ENCODE results near the gene FNDC7.

Gene FNDC7

DNA sequence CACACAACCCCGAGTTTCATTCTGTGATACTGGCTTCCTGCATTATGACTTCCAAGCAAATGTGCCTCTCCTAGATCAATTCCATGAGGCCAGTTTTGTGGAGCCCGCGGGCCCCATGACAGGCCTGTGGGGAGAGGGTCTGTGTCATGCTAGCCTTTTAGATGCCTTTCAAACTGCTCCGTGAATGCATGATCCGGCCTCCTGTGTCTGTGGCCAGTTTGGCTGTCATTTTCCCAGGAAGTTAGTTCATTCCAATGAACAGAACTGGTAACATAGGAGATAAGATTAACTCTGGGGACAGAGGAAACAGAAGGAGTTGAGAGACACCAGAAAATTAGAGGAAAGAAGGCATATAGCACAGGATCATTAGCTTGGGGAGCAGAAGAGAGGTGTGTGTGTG is 3.2 kb downstream of the FNDC7 start:
- no peak for TF ChIP-seq FOXM1 (IDR thresholded peaks at IDR 0.05; ENCODE audit: borderline replicate concordance)
- DNase-seq (ENCODE audit: extremely low spot score) = no peak
- ChIA-PET POLR2A (interaction anchor here (2.1 kb wide), 1 partner anchor 24 kb away, joined by 9 read pairs; the partner anchor contains the start of gene PRPF38B), CTCF (no interaction called here)

DNA sequence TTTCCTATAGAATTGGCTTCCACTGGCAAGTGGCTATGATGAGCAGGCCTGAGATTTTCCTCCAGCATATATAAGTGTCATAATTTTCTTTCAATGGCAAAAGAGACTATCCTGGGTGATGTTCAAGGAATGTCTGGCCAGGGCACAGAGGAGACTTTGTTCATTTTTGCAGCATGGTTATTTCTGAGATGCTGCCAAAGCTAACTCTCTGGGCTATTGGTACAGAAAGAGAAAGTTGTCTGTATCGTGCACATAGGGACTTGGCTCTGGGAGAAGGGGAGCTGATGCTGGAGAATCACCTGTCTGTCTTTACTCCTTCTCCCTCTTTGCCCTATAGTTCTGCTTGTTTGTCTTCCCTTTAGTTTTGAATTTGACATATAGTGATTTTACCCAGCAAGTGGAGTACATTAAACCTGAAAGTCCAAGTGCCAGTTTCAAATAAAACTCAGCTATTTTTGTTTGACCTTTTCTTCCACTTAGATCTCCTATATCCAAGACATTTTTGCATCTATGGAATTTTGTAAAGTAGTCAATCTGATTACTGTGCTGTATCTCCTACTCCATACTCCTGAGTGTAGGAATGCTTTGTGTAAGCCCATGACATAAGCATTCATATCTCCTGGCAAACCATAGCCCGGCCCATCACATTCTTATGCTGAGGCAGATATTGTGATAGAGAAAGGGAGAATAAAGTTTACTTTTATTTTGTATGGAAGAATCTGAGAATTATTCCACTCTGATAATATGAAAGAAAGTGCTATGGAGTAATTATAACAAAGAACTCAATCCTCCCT is 3.9 kb downstream of the FNDC7 start:
- no peak for DNase-seq (ENCODE audit: extremely low spot score)
- TF ChIP-seq TARDBP (IDR thresholded peaks at IDR 0.05) (no peak), SUZ12 (IDR thresholded peaks at IDR 0.05) (no peak), BHLHE40 (IDR thresholded peaks at IDR 0.05; ENCODE audit: borderline replicate concordance) (no peak)
- CTCF ChIA-PET = no interaction called here
- POLR2A ChIA-PET = interaction anchor here (2.1 kb wide), 1 partner anchor 25 kb away, joined by 9 read pairs; the partner anchor contains the start of gene PRPF38B

DNA sequence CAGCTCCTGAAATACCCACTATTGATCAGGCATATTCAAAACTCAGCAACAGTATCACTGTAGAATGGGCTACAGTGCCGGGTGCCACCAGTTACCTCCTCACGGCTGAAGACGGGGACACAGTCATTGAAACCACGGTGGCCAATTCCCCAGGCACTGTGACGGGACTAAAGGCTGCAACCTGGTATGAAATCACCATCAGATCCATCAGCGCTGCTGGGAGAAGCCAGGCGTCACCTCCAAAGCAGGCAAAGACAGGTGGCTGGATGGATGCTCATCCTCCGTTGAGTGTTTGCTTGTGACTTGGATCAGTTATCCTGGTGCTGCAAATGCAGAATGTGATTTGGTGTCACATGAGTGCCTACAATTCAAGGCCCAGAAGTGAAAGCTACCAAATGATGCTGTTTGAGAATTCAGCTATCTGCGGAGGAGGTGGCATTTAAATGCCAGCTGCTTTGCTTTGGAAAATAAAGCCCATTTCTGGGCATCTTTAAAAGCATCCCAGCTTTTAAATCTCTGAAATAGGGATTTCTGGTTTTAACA is 5.1 kb downstream of the FNDC7 start:
- no peak for DNase-seq (ENCODE audit: extremely low spot score)
- ChIA-PET CTCF (interaction anchor here (0.6 kb wide), 1 partner anchor 365 kb away, joined by 3 read pairs; no protein-coding TSS in a partner anchor), POLR2A (interaction anchor here (2.1 kb wide), 1 partner anchor 26 kb away, joined by 9 read pairs; the partner anchor contains the start of gene PRPF38B)
- TF ChIP-seq NFRKB (IDR thresholded peaks at IDR 0.05) = no peak

DNA sequence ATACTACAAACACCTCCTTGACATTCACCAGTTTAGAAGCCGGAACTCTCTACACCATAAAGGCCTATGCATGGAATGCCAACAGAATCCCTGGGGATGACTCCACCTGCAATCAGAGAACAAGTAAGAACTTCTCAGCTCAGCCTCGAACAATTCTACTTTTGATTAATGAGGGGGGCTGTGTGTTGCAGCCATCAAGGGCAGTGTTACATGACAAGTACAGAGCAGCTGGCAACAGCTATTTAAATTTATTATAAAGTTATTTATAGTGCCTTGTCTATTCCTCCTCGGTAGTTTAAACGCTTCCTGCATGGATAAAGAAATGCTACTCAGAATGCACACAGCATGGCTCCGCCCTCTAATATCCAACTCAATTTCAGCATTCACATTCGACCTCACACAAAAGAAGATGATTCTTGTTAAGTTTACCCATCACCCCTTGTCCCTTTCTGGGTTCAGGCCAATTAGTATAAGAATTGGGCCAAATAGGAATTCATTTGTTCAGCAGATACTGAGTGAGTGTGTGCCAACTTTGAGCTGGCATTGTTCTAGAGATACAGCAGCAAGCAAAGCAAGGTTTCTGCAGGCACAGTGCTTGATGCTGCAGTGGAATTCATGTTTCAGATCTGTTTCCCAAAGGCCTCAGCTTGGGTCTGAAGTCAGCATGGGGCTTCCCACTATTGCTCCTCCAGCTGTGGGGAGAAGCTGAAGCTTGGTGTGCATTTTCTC is 6.4 kb downstream of the FNDC7 start:
- CTCF ChIA-PET = no interaction called here
- POLR2A ChIA-PET = interaction anchor here (2.5 kb wide), 1 partner anchor 27 kb away, joined by 9 read pairs; the partner anchor contains the start of gene PRPF38B
- DNase-seq (ENCODE audit: extremely low spot score) = no peak
- TF ChIP-seq ELF4 (IDR thresholded peaks at IDR 0.05) = no peak
- no peak for TF ChIP-seq TARDBP (IDR thresholded peaks at IDR 0.05)
- TF ChIP-seq FOXM1 (IDR thresholded peaks at IDR 0.05; ENCODE audit: borderline replicate concordance) = no peak
- TF ChIP-seq BHLHE40 (IDR thresholded peaks at IDR 0.05; ENCODE audit: borderline replicate concordance) = no peak
- no peak for TF ChIP-seq ZNF384 (IDR thresholded peaks at IDR 0.05)
- TF ChIP-seq CTBP1 (IDR thresholded peaks at IDR 0.05; ENCODE audit: borderline replicate concordance) = no peak
- no peak for TF ChIP-seq HDGF (IDR thresholded peaks at IDR 0.05; ENCODE audit: borderline replicate concordance)
- no peak for TF ChIP-seq NFRKB (IDR thresholded peaks at IDR 0.05)
- no peak for TF ChIP-seq LEF1 (IDR thresholded peaks at IDR 0.05; ENCODE audit: borderline replicate concordance)

DNA sequence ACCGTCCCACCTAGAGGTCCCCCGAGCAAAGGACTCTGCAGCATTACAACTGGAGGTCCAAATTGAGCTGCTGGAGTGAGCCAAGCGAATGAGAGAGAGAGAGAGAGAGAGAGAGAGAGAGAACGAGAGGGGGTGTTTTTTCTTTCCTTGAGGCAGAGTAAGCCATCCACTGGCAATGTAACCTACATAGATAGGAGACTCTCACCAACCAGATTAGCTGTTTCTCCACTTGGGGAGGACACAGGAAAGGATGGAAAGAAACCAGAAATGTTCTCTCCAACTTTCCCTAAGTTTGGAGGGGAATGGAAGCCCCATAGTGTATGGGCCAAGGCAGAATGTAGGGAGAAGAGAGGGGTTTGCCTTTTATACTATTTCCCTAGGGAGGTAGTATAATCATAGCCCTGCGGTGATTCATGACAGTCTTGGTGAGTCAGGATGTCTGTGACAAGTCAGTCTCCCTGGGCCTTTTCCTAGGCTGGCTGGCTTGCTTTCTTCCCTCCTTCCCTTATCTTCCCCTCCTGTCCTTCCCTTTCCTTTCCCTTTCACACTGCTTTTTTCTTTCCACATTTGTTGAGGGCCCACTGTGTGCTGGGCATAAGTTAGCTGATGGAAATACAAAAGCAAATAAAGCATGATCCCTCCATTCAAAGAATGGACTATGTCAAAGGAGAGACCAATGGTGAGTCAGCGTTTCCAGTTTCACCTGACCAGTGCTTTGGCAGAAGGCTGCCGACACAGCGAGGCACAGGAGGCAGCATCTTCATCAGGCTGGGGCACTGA is 7.1 kb downstream of the FNDC7 start:
- ChIA-PET CTCF (interaction anchor here (0.6 kb wide), 1 partner anchor 12 kb away, joined by 7 read pairs; no protein-coding TSS in a partner anchor), POLR2A (interaction anchor here (2.5 kb wide), 1 partner anchor 28 kb away, joined by 9 read pairs; the partner anchor contains the start of gene PRPF38B)
- no peak for DNase-seq (ENCODE audit: extremely low spot score)
- TF ChIP-seq ZNF384 (IDR thresholded peaks at IDR 0.05) = no peak
- TF ChIP-seq FOXM1 (IDR thresholded peaks at IDR 0.05; ENCODE audit: borderline replicate concordance) = no peak

DNA sequence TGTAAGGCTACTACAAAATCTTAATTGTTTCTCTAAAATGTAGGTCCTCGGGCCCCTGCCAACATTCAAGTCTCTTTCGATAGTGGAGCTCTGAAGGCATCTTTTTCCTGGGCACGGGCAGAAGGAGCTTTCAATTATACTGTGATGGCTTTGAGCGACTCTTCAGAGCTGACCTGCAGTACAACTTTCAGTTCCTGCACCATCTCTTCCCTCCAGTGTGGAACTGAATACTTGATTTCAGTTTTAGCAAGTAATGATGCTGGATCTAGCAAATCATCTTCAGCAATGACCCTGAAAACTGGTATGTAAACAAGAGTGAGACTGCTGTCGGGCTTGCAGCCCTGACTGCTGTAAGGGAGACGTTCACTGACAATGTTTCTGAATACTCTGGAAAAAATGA is 9.6 kb downstream of the FNDC7 start:
- no peak for TF ChIP-seq FOXK2 (IDR thresholded peaks at IDR 0.05)
- no peak for TF ChIP-seq BHLHE40 (IDR thresholded peaks at IDR 0.05; ENCODE audit: borderline replicate concordance)
- TF ChIP-seq SP1 (IDR thresholded peaks at IDR 0.05) = no peak
- TF ChIP-seq ELF4 (IDR thresholded peaks at IDR 0.05) = no peak
- no peak for TF ChIP-seq TARDBP (IDR thresholded peaks at IDR 0.05)
- TF ChIP-seq ZNF384 (IDR thresholded peaks at IDR 0.05) = no peak
- no peak for TF ChIP-seq FOXM1 (IDR thresholded peaks at IDR 0.05; ENCODE audit: borderline replicate concordance)
- no peak for TF ChIP-seq L3MBTL2 (conservative IDR thresholded peaks at IDR 0.05)
- TF ChIP-seq, protein P1, sequence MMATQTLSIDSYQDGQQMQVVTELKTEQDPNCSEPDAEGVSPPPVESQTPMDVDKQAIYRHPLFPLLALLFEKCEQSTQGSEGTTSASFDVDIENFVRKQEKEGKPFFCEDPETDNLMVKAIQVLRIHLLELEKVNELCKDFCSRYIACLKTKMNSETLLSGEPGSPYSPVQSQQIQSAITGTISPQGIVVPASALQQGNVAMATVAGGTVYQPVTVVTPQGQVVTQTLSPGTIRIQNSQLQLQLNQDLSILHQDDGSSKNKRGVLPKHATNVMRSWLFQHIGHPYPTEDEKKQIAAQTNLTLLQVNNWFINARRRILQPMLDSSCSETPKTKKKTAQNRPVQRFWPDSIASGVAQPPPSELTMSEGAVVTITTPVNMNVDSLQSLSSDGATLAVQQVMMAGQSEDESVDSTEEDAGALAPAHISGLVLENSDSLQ (IDR thresholded peaks at IDR 0.05) = no peak
- CTCF ChIA-PET = no interaction called here
- POLR2A ChIA-PET = no interaction called here
- no peak for DNase-seq (ENCODE audit: extremely low spot score)

DNA sequence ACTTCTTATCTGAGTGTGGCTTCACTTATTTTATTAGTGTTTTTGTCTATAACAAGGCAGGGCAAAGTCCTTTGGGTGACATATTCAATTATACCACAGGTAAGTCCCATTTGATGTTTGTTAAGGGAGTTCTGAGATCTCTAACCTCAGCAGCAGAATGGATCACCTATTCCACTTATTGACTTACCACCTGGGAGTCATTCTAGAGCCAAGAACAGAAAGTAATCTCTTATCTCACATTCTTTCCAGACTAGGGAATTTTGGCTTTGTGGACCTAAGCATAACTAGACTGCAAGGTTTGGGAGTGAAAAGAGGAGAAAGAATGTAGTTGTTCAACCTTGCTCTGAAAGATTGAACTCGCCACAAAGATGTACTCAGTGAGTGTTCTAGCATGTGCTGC is 13.2 kb downstream of the FNDC7 start:
- CTCF ChIA-PET = no interaction called here
- TF ChIP-seq FOXA1 (IDR thresholded peaks at IDR 0.05) = no peak
- no peak for TF ChIP-seq CTBP1 (IDR thresholded peaks at IDR 0.05; ENCODE audit: borderline replicate concordance)
- TF ChIP-seq SUZ12 (IDR thresholded peaks at IDR 0.05) = no peak
- no peak for TF ChIP-seq ZNF384 (IDR thresholded peaks at IDR 0.05)
- no peak for TF ChIP-seq HDGF (IDR thresholded peaks at IDR 0.05; ENCODE audit: borderline replicate concordance)
- TF ChIP-seq FOXK2 (IDR thresholded peaks at IDR 0.05) = no peak
- TF ChIP-seq FOXM1 (IDR thresholded peaks at IDR 0.05; ENCODE audit: borderline replicate concordance) = no peak
- no peak for TF ChIP-seq BHLHE40 (IDR thresholded peaks at IDR 0.05; ENCODE audit: borderline replicate concordance)
- no peak for TF ChIP-seq NFRKB (IDR thresholded peaks at IDR 0.05)
- TF ChIP-seq L3MBTL2 (conservative IDR thresholded peaks at IDR 0.05) = no peak
- TF ChIP-seq ARNT (IDR thresholded peaks at IDR 0.05) = no peak
- TF ChIP-seq, protein P1 (IDR thresholded peaks at IDR 0.05) = no peak
- DNase-seq (ENCODE audit: extremely low spot score) = no peak
- POLR2A ChIA-PET = no interaction called here
